Amniotic stem cell (primary cell): Measurements from ENCODE around the gene TPCN1.
A peak's percentile ranks its signal among the peaks of the same experiment; 100 is the strongest.

Source experiments
- DNase-seq: peaks from one replicate; lab custom pipeline; 2025; lab: John Stamatoyannopoulos, UW

The TPCN1 gene

DNA sequence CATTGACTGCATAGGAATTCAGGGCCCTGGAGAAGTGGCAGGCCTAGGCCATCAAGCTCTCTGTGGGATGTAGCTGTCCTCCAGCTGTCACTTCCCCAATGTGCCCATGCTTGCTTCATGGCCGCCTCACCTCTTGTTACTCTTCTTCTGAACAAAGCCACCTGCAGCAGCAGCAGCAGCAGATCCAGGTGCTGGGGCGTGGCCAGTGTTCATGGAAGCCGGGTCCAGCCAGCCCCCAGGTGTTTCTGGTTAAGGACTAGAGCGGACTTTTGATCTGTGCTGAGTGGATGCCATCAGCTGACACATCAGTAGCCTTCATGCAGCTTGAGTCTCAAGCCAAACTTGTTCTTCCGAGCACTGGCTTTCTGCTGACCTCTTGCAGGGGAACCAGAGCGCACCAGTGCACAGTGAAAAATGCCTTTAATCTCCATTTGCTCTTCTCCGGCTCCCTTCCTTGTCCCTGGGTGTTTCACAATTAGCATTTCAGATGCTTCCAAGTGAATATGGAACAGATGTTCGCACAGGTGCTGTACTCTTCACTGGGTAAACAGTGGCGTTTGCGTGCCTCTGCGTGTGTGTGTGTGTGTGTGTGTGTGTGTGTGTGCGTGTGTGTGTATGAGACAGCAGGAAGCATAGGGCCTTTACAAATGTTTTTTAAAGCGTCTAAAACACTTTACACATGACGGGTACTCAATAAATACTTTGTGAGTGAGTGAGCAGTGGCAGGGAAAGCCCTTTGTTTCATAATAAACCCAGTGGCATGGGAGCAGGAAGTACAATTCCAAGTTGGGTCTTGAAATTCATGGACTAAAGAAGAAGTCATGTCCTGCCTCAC, 20.1 kb downstream of the TPCN1 start:
- DNase-seq, result peak; percentile 74

GRCh38 chr12:113242026-113242418, 20.8 kb downstream of the TPCN1 start:
- peak; percentile 67 for DNase-seq

DNA sequence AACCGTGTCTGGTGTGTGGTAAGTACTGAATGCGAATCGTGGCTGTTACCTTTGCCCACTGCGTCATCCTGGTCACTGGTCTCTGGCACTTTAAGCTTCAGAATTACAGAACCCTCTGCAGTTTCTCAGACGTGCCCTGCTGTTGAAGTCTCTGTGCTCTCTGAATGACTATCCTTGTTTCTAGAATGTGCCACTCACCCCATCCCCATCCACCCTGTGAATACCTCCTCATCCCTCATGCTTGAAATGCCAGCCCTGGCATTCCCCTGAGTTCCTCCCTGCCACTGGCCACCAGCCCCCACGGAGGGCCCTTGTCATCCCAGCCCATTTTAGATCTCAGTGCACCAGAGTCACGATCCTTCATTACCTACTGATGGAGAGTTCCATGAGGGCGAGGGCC, 21.3 kb downstream of the TPCN1 start:
- no peak for DNase-seq

DNA sequence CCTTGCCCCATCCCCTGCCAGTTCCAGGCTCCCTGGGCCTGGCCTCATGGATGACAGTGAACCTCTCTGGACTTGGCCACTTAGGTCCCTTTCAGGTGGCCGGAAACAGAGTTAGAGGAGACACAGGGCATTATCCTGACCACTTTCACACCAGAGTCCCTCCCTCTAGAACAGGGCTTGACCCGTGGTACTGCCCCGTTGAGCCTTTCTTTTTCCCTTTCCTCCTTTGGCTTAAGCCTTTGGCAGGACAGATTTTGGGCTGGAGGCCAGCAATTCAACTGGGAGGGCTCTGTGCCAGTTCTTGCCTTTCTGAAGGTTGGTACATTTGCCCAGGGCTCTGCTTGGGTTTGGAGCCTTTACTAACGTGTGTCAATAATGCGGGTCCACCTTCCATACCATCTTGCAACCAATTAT, 22.8 kb downstream of the TPCN1 start:
- DNase-seq, result no peak

DNA sequence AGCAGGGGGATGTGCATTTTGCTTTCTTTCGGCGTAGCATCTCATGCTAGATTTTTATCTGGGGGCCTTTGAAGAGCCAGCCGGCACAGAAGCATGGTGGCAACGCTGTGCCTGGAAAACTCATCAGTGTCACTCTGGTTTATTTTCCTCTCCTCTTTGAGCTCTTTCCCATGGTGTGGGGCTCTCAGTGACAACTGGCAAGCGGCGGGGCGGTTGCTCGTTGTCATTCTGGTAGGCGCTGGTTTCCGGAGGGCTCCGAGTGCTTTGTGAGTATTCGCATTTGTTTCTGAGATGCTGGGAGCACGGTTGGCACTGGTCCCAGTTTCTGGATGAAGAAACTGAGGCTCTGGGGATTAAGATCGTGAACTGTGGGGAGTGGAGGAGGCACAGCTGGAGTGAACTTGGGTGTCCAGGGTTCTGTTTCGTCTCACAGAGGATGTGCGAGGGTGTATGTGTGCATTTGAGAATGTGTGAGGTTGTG, 23.3 kb downstream of the TPCN1 start:
- DNase-seq, result no peak

DNA sequence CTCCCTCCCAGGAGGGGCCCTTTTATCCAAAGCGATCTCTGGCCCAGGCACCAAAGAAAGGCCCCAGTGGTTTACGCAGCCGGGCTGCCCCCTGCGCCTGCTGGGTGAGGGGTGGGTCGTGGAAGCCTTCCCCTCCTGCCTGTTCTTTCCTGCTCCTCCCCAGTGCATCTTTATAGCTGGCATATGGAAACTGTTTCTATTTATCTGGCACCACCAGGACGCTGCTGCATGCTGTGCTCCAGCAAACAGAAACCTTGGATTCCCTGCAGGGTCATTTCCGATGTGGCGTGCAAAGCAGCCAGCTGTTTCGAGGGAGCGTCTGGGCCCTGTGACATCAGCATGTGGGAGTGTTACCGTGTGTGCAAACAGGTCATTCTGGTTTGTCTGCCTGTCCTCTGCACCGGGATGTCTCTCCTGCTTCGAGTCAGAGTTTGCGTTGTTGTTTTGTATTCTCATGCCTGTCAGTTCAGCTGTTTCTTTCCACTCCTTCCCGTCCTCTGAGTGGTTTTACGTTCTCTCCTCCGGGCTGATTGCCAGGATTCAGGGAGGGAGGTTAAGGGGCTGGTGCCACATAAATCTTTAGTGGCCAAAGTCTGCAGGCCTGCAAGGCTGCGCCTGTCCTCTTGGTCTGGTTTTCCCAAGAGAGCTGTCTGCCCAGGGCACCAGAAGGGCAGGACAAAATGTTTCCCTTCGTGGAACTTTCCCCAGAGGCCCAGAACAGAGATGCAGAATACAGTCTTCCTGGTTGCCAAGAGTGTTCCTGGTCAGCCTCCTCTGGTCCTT, 24.6 kb downstream of the TPCN1 start:
- DNase-seq, result peak; percentile 15

DNA sequence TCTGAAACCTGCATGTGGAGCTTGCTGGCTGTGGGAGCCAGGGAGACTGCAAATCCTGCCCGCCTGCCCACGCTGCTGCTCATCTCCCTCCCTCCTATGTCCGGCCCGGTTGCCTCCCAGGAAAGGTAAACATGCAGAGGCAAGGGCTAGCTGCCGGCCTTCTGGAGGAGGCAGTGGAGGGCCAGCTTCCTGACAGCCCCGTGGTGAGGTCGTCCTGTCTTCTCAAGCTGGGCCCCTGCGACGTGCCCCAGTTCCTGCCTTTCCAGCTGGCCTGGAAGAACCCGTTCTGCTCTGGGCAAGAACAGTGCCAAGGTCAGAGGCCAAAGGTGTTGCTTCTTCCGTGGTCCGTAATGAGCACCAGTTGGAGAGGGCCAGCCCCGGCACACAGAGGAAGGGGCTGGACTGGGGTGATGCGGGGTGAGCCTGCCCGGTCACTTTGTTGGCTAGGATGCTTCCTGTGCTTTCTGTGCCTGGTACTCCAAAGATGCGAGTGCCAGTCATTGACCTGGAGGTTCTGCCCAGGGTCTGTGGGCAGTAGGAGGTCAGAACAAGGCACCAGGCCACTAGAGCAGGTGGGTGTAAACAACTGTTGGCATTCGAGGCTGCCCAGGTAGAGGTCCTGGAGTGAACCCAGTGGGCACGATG, 25.3 kb downstream of the TPCN1 start:
- DNase-seq, result no peak

DNA sequence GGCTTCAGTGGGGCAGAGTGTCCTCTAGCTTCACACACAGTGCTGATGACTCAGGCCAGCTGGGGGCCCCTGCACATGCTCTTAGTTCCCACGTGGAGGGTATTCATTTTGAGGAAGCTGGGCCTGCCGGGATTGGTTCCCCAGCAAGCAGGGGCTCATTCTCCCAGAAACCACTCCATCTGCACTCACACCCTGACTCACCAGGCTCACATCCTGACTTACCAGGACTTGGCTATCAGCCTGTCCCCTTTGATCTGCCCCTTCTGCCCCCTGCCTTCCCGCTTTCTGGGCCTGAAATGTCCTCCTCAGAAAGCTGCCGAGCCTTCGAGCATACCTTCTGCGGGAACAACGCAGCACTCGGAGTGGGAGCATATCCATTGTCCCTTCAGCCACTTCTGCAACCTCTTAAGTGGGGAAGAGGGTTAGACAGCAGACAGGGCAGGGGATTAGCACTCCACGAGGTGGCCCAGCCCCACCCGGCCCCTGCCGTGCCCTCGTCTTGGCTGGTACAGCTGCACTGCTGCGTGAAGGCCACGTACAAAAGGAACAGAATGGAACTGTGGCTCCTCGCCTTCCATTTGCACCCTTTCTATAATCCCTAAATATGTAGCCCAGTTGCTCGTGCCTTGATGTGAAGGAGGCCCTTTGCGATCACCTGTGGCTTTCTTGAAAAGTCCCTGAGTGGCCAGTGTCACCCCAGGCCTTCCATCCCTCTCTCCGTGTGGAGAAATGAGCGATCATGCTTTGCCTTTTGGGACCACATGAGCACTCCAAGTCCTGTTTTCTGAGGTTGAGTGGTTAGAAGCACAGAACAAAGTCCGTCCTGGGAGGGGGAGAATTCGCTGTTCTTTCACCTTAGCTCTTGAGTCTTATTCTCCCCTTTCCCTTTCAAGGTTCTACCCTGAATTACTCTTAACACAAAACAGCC, 26.1 kb downstream of the TPCN1 start:
- DNase-seq, result no peak

GRCh38 chr12:113248051-113248825, 27.0 kb downstream of the TPCN1 start:
- no peak for DNase-seq

- no peak for DNase-seq
Observed at GRCh38 chr12:113248842-113249435, 27.7 kb downstream of the TPCN1 start.

- no peak for DNase-seq
Observed at GRCh38 chr12:113249546-113249945, 28.3 kb downstream of the TPCN1 start.

GRCh38 chr12:113250045-113250444, 28.8 kb downstream of the TPCN1 start:
- DNase-seq, result no peak

- DNase-seq, result no peak
Observed at GRCh38 chr12:113251404-113252070, 30.3 kb downstream of the TPCN1 start.

GRCh38 chr12:113252494-113252893, 31.2 kb downstream of the TPCN1 start:
- no peak for DNase-seq

DNA sequence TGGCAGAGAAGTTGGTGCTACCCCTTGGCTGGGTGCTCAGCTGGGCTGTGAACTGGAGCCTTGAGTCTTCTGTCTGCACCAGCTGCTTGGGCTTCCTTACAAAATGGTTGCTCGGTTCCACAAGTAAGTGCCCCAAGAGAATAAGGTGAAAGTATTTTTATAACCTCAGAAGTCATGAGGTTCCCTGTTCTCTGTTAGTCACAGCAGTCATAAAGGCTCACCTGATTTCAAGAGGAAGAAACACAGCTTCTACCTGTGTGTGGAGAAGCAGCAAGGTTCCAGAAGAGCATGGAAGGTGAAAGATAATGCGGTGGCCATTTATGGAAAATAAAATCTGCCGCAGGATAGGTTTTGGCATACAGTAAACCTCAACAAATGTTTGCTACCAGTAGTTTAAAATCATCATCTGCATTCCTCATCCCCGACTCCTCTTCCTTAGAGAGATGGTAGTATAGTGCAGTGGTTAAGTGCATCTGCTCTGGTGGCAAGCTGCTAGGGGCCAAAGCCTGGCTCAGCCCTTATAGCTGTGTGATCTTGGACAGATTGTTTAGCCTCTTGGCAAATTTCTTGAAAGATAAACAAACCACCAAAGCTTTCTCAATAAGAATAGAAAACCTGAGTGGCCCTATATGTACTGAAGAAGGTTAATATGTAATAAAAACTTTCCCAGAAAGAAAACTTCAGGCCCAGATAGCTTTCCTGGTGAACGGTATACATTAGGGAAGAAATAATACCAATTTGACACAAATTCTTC, 32.4 kb downstream of the TPCN1 start:
- DNase-seq, result no peak

GRCh38 chr12:113254298-113254697, 33.0 kb downstream of the TPCN1 start:
- no peak for DNase-seq

DNA sequence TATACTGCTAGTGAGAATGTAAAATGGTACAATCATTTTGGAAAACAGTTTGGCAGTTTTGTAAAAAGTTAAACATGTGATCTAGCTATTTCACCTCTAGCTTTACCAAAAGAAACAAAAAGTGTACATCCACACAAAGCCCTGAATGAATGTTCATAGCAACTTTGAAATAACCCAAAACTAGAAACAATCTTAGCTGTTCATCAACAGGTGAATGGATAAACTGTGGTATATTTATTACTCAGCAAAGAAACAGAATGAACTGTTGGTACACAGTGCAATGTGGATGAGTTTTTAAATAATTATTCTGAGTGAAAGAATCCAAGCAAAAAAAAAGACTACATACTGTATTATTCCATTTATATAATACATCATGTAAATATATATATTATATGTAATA, 36.3 kb downstream of the TPCN1 start:
- no peak for DNase-seq

DNA sequence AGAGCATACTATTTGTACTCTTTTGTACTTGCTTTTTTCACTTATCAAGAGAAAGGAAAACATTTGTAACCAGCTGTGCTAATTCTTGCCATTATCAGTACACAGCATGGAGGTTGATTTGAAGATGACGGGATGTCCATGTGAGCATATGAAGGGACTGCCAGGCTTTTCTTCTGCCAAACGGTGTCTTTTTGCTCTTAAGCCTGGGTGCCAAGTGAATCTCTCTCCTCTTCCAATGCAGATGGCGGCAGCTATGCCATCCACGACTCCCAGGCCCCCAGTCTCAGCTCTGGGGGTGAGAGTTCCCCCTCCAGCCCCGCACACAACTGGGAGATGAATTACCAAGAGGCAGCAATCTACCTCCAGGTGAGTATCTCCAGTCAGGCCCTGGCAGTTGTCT, 38.9 kb downstream of the TPCN1 start:
- no peak for DNase-seq
